ENCODE measurements around the gene SLC16A7.

DNA sequence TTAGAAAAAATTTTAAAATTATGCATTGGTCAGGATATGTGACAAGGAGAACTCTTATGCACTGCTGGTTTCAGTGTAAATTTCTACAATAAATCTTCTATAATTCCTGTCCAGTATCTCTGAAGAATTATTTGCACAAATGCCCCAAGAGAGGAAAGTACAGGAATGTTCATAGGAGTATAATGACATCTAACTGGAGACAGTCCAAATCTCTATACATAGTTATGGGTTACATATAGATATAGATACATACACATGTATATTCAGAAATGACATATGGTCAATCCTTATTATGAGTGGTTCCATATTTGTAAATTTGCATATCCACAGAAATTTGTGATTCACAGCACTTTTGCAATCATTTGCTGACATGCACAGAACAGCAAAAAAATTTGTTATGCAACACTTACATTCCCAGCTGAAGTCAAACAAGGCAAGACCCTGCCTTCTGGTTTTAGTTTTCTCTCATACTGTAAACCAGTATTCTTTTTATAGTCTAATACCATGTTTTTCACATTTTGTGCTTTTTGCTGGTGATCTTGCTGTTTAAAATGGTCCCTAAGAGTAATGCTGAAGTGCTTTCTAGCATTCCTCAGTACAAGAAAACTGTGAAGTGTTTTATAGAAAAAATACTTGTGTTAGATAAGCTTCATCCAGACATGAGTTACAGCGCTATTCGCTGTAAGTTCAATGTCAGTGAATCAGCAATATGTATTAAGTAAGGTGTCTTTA is 103.8 kb downstream of the SLC16A7 start:
- TF ChIP-seq POLR2A (IDR thresholded peaks at IDR 0.05; ENCODE audit: low read length): no peak
- no peak for TF ChIP-seq GATA1 (IDR thresholded peaks at IDR 0.05; ENCODE audit: low read depth, low read length)

All from erythroblast (primary cell).